NOMO-1 treated with DMSO at 0.1 percent for 48 hours (cell line): ENCODE data around the gene GDPD5.

Source experiments
- DNase-seq: peaks from one replicate; lab custom pipeline; 2025; ENCODE audit not compliant: unreplicated experiment; lab: John Stamatoyannopoulos, UW

GDPD5 gene

DNA sequence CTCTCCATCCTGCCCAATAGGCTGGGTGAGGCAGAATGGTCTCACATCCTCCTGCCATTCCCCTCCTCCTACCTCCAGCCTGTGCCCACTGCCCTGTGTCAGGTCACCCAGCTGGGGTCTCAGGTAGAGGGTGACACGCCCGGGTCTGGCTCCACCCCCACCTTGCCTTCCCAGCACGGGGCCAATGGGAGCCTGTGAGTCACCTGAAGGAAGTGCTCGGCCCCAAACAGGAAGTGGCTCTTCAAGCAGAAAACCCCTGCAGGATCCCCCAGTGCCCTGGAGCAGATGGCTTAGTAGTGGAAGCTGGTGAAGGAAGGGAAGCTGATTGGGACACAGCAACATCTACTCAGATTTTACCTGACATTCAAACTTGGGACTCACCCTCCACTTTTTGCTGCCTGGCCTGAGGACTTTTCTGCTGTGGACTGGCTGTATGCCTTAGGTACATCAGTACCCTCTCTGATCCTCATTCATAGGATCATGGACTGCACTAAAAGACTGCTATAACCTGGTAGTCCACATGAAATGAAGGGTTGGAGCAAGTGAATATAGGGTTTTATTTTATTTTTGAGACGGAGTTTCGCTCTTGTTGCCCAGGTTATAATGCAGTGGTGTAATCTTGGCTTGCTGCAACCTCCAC, 33.4 kb downstream of the GDPD5 start:
- peak; percentile 55 for DNase-seq

DNA sequence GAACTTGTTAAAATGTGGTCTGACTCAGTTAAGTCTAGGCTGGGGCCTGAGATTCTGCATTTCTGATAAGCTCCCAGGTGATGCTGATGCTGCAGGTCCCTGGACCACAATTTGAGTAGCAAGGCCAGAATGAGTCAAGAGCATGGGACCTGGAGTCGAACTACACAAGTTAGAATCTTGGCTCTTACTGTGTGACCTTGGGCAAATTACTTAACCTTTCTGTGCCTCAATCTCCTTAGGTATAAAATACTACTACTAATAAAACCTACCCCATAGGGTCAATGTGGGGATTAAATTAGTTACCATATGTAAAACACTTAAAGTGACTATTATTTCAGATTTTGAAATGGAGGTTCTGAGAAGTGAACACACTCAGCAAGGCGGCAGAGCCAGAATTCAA, 34.3 kb downstream of the GDPD5 start:
- no peak for DNase-seq

DNA sequence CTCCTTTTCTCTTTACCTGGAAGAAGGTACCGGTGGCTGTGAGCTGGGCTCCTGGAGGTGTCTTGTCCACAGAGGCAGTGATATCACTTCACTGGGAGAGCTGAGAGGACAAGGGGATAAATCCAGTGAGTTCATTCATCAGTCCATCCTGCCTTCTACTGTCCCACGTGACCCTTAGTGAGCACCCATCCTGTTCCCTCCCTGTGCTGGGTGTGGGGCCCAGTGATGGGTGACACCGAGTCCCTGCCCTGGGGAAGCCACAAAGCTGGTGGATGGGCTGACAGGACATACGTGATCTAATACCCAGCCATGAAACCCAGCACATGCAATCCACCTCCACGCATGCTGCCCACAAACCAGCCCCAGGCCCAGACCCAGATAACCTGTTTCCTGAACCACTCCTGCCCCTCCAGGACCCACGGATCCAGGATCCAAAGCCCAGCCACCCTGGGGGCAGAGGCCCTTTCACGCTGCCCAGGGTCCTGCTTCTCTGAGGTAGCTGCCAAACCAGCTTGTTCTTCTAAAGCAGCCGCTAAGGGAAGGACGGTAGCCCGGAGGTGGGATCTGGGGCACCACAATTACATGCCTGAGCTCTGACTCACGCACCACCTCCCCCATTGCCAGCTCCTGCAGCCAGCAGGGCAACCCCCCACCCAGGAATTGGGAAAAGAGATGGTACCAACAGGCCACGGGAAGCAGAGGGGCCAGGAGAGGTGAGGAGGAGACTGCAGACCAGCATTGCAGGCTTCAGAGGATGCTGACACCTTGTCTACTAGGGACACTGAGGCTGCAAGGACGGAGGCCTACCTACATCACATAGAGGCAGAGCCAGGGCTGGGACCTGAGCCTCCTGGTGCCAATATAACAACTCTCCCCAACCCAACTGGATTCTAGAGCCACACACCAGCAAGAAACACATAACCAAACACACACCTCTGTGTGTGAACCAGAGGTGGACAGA, 35.2 kb downstream of the GDPD5 start:
- DNase-seq, result no peak

DNA sequence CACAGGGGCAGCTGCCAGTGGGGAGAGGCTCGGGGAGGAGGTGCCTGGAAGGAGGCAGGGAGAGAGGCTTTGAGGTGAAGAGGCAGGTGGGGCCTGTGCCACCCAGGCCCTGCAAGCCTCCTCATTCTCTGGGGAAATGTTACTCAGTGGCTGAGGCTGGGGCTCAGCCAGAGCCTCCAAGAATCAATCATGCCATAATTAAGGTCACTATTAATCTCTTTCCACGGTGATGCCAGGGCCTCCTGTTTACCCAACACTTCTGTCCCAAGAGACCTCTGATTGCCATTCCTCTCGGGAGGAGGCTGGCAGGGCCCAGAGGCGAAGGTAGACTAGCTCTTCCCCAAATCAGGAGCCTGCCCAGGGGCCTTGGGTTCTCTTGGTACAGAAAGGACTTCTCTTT, 38.4 kb downstream of the GDPD5 start:
- DNase-seq, result no peak

DNA sequence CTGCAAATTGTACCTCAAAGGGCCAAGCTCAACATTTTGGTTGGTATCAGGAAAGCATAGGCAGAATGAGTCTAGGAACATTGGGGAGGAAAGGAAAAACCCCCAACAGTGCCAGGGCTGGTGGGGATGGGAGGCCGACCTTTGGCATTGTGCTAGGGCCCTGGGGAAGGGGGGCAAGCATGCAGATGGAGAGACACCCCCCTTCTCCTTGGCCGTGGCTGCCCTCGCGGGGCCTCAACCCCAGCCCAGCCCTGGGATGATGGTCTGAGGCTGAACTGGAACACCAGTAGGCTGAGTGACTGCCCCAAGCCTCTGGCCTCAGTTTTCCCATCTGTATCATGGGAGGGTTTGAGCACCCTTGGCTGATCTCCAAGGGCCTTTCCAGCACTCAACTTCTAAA, 40.0 kb downstream of the GDPD5 start:
- DNase-seq, result no peak

DNA sequence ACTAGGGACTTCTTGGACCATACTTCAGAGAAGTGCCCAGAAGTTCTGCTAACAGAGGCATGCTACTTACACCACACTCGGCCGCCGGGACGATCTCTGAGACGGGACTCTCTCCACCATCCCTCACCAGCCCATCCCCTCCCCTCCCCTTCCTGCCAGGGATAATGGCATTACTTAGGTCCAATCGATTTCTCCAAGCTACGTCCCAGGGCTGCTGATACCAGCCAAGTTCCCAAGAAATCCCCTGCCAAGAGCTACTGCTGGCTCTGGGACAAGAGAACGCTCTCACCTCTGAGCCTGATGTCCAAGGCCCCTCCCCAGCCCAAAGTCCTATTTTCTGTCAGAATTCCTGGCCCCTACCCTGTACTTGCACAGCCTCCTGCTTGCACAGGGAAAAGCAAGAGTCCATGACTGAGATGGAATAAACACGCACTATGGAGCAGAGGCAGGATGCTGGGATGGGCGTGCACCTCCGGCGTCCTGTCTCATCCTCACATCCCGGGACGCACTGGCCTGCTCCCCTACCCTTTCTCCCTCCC, 42.7 kb downstream of the GDPD5 start:
- no peak for DNase-seq

DNA sequence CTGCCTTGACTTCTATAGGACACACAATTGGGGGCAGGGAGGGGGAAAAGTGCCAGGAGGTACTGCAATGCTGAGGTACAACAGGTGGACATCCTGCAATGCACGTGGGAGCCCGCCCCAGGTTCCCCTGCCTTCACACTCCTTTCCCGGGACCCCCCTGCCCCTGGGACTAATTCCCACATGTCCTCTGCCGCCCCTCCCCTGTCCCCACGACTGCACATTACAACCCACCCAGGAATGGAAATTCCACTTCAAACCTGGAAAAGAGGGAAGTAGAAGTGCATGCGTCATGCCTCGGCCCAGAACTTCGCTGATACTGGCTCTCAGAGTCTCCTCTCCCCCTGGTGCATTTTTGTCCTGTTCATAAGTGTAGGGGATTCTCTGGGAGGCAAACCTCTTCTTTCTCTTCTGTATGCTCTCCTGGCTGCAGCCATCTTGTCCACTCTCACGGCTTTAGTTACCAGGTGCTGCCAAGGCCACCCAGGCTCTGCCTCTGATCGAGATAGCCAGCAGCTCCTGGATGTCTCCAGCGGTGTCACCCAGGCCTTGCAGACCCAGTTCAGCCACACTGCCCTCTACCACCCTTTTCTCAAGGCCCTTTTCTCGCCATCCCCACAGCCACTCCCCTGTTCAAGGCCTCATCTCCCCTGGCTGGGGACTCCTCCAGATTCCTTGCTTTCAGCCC, 43.7 kb downstream of the GDPD5 start:
- no peak for DNase-seq

DNA sequence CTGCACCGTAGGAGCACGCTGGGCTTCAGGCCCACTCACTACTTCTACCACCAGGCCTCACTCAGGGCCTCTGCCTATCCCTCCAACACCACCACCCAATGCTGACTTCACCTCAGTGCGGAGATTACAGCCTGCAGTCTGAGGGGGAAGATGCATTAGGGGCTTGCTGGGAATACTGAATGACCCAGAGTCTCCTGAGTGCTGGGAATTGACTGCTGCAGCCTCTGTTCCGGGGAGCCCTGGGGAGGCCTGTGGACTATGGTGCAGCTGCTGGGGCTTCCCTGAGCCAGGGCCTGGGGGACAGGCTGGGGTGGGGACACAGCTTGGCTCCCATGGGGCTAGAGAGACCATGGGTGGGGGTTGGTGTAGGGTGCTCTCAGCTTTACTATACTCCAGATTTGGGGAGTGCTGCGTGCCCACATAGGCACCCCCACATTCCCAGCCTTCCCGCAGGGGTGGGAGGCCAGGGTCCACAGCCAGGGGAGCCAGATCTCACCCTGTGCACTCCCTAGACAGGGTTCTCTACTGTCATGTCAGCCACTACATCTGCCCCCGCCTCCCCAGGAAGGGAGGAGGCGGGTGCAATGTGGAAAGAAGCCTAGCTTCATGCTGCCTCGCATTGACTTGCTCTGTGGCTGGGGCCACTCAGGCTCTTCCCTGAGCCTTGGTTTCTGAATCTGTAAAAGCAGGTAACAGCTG, 44.4 kb downstream of the GDPD5 start:
- DNase-seq, result no peak

DNA sequence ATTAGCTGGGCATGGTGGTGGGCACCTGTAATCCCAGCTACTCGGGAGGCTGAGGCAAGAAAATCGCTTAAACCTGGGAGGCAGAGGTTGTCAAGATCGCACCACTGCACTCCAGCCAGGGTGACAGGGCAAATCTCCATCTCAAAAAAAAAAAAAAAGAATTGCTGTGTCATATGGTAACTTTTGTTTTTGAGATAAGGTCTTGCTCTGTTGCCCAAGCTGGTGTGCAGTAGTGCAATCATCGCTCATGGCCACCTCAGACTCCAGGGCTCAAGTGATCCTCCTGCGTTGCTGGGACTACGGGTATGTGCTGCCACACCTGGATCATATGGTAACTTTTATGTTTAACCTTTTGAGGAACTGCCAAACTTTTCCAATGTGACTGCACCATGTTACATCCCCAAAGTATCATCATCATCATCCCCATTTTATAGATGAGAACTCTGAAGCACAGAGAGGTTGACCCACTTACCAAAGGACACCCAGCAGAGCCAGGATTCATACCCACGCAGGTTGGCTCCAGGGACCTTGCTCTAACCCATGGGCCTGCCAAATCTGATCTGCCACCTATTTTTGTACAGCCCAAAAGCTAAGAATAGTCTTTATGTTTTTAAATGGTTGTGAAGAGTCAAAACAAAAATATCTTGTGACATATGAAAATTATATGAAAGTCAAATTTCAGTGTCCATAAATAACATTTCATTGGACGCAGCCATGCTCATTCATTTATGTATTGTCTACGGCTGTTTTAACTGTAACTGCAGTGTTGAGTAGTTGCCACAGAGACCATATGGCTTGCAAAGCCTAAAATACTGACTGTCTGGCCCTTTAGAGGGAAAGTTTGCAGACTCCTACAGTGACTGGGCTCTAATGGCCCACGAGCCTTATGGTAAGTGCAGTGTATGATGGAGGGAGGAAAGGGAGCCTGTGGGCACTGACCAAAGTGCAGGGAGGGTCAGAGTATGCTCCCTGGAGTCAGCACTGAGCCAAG, 45.3 kb downstream of the GDPD5 start:
- DNase-seq, result no peak

DNA sequence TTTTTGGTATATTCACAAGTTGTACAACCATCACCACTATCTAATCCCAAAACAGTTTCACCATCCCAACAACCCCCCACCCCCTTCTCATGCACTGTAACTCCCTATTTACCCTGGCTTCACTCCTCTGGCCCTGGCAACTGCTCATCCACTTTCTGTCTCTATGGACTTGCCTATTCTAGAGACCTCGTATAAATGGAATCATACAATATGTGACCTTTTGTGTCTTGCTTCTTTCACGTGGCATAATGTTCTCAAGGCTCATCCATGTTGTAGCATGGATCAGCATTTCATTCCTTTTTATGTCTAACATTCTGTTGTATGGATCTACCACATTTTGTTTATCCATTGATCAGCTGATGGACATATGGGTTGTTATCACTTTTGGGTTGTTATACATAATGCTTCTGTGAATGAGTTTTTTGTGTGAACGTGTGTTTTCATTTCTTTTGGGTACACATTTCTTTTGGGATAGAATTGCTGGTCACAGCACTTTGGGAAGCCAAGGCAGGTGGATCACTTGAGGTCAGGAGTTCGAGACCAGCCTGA, 46.1 kb downstream of the GDPD5 start:
- DNase-seq, result no peak

DNA sequence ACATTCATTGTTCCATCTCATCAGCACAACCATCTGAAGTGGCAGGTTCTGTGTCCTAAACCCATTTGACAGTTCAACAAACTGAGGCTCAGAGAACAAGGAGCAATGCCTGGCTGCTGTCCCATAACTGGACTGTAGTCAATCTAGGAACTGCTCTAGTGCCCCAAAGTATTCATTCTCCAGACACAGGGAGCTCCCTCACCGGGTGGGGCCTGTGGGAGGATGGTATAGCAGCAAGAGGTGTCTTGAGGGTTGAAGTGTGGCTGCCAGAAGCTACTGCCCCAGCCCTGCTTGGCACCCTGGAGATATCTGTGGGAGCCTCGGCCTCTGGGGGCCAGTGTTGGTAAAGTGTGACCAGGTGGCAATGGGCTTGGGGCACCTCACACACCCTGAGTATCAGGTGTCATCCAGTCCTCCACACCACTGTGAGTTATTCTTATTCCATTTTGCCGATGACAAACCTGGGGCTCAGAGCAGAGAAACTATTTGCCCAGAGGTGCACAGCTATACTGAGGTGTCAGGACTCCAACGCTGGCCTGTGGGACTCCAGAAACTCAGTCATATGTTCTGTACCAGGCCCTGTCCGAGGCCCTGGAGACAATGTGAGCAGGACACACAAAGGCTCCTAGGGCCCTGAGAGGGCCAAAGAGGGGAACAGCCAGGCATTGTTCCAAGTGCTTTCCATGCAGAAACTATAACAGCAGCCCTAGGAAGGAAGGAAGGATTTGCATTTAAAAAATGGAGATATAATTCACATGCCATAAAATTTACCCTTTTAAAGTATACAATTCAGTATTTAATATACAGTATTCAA, 46.8 kb downstream of the GDPD5 start:
- no peak for DNase-seq

DNA sequence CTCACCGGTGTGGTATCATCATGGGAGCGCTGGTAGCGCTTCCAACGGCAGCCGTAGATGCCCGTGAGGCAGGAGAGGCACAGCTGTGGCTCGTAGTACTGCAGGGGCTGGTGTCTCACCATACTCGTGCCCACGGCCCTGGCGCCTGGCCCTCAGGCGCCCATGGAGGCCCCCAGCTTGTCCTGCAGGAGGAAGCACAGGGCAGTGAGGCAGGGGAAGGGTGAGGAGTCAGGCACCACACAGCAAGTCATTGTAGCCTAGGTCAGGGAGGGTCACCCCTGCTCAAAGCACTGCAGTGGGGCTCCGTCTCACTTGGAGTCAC, 48.2 kb downstream of the GDPD5 start:
- DNase-seq, result no peak

DNA sequence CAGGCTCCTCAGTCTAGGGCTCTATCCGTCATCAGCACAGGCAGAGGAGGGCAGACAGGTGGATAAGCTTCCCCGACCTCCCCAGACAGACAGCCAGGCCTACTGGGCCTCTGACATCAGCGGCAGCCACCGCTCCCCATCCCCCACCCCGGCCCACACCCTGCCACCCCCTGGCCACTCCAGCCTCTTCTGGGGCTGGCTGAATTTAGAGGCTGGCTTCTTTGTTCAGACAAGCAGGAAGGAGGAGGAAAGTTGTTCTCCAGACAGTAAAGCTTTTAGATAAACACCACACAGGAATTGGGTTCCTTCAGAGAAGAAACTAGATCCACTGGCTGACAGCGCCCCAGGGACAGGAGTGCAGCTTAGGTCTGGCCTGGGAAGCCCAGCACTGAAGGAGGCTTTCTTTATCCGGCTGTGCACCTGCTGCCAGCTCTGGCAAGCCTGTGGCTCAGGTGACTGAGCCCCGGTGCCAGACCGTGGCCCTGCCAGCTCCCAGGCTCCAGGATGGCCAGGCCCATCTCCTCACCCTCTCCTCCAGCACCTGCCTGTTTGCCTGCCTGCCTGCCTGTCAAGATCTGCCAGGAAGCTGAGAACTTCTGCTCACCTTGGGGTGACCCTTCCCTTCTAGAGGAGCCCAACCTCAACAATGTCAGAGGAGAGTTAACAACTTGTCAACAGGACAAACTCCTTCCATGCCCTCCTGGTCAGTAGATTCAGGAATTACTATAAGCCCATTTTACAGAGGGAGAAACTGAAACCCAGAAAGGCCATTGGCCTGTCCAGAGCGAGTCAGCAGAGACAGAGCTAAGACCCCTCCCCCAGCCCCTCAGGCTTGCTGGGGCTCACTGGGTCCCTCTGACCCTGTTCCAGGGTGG, 48.8 kb downstream of the GDPD5 start:
- DNase-seq, result no peak

DNA sequence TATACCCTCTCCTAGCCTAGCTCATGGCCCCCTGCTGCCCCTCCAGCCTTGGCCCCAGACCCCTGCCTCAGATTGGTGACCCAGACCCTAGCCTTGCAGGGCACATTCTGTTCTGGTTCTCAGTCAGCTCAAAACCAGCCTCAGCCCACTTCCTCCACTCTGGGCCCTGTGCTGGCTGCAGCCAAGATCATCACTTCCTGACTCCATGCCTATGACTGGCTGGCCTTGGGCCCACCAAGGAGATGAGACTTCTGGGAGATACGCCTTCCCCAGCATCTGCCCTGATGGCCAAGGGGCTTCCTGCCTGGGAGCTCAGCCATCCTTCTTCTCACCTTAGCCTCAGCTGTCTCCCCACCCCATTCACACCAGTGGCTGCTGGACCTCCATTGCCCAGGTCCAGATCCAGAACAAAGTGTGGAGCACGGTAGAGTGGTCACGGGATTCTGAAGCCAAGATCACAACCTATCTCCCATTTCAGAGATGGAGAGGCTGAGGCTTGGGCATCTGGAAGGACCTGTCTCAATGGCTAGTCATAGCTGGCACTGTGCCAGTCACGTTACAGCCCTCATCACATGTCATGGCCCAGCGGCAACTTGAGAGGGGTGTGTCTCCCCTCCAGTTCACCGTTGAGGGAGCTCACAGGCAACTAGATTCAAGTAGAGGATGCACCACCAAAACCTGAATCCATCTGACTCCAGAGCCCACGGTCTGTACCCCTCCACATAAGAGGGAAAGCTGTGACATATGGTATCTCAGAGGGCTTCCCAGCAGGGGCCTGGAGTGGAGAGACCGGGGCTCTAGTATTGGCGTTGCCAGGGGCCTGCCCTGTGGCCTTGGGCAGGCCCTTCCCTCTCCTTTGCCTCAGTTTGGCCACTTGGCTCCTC, 49.7 kb downstream of the GDPD5 start:
- no peak for DNase-seq

DNA sequence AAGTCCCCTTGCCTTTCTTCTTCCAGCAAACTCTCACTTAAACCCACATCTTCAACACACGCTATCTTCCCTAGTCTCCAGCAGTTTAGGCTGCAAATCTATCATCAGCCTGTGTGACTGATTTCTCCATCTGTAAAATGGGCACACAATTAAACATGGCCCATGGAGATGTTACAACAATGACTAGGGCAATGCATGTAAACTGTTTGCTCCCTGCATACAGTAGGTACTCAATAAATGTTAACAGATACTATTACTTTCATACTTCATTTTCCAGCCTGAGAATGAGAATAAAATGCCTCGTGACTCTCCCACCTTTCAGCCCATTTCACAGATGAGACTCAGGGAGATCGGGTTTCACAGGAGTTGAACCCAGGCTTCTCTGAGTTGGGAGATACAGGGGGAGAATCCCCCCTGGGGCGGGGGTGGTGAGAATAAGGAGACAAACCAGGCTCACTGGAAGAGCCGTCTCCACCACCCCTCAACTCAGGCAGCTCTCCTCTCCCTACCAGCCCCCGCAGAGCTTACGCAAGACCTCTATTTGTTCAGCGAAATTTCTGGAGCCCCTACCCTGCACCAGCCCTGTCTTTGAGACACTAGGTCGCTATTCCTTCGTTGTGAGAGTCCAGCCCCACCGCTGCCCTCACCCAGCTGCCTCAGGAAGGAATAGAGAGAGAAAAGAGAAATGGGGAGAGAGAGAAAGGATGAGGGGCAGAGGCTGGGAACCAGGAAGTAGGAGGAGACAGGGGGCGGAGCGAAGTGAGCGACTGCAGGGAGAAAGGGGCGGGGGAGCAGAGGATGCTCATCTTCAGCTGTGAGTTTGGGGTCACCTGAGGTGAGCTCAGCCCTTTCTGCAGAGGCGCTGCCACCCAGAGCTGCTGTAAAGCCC, 50.6 kb downstream of the GDPD5 start:
- peak; percentile 70 for DNase-seq

DNA sequence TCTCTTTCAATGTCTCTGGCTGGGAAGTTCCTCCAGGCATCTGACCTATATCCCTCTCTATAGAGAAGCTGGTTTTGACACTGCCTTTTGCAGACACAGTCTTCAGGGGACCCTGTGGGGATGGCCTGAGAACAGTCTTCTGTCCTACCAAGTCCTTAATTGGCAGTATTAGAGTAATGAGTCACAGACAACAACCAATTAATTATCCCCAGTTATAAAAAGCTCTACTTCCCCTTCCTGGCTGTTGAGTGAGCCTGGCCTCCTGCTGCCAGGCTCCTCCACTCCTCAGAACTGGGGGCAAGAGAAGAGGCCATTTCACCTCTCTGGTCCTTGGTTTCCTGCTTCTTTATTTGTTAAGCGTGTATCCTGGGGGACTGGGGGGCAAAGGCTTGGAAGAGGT, 51.5 kb downstream of the GDPD5 start:
- peak; percentile 88 for DNase-seq
